ENCODE measurements around the gene ADAM12.

ADAM12 gene

GRCh38 chr10:126097558-126098225, 290.6 kb downstream of the ADAM12 start:
- DNase-seq (no peak), ATAC-seq (no peak)
- Mint-ChIP-seq H3K27ac (no peak overlapping the region), H3K27me3 (no peaks in the 10 kb centered on the region), H3K4me3 (no peak overlapping the region), H3K4me1 (no peaks in the 10 kb centered on the region), H3K9me3 (no peaks in the 10 kb centered on the region)

DNA sequence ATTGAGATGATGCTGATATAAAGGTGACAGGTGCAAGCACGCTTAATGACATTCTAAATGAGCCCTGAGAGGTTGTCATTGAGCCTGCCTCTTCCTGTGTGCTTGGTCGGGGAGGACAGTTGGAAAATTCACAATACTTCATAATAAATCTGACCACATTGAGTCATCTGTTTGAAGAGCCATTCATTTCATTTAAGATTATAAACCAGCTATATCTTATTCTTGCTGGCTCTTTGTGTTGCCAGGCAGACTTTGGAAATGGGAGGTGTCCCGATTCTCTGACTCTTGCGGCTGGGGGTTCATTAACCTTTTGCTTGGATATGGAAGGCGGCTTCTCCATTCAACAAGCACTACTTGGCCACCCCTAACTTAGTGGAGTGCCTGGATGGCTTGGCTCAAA, 293.7 kb downstream of the ADAM12 start:
- no peaks in the 10 kb centered on the region for H3K9me3 Mint-ChIP-seq
- H3K27ac Mint-ChIP-seq: no peak overlapping the region
- ATAC-seq (no peak), DNase-seq (no peak)
- H3K4me3 Mint-ChIP-seq: no peak overlapping the region
- no peaks in the 10 kb centered on the region for H3K27me3 Mint-ChIP-seq
- no peaks in the 10 kb centered on the region for H3K4me1 Mint-ChIP-seq

- no peaks in the 10 kb centered on the region for H3K4me1 Mint-ChIP-seq
- no peaks in the 10 kb centered on the region for H3K9me3 Mint-ChIP-seq
- H3K4me3 Mint-ChIP-seq: no peak overlapping the region
- no peaks in the 10 kb centered on the region for H3K27me3 Mint-ChIP-seq
- ATAC-seq (no peak), DNase-seq (no peak)
- H3K27ac Mint-ChIP-seq: no peak overlapping the region
Measured at GRCh38 chr10:126092366-126093215, 295.7 kb downstream of the ADAM12 start.

GRCh38 chr10:126090911-126091728, 297.2 kb downstream of the ADAM12 start:
- Mint-ChIP-seq H3K27me3 (no peaks in the 10 kb centered on the region), H3K4me3 (no peak overlapping the region), H3K4me1 (no peaks in the 10 kb centered on the region), H3K27ac (no peak overlapping the region), H3K9me3 (no peaks in the 10 kb centered on the region)
- no peak for DNase-seq
- no peak for ATAC-seq

DNA sequence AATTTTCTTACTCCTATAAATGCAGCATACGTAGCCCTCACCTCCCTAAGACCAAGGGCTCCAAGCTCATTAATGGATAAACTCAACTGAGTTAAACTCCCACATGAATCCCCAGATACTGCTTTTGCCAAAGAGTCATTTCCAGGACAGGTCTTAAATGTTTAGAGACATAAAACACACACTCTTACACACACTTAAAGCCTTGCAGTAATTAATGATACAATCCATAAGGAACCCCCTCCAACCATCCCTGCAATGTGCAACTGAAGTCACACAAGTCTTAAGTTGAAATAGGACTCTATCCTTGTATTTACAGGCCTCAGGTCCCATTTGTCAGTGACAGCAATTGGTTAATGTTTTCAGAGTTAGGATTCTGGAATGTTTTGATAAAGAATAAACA, 297.8 kb downstream of the ADAM12 start:
- no peaks in the 10 kb centered on the region for H3K4me1 Mint-ChIP-seq
- no peaks in the 10 kb centered on the region for H3K9me3 Mint-ChIP-seq
- DNase-seq (no peak), ATAC-seq (no peak)
- H3K27me3 Mint-ChIP-seq: no peaks in the 10 kb centered on the region
- no peak overlapping the region for H3K4me3 Mint-ChIP-seq
- H3K27ac Mint-ChIP-seq: no peak overlapping the region

DNA sequence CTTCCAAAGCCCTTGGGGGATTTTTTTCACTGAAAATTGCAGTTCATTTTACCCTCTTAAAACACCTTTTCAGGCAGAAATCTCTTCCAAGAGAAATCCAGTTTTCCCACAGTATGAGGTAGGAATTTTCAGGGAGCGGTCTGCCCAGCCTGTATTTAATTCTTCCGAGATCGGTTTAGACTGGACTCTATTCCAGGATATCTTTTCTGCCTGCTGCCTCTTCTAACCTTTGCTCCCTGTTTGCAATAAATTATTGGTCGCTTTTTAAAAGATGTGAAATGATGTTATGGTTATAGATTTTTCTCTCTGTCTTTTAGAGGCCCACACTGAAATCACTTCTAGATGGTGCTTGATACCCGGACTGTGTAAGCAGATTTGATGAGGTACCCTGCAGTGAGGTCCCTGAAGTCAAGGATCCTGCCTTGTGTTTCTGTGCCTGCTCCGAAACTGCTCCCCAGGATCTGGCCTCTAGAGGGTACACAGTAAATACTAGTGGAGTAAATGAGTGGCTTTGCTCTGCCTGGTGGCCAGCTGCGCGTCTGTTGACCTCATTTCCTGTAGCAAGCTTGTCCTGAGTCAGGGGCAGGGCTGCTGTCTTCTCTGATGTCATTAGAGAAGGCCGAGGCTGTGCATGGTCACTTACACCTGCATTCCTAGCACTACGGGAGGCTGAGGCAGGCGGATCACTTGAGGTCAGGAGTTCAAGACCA, 300.3 kb downstream of the ADAM12 start:
- Mint-ChIP-seq H3K27me3 (no peaks in the 10 kb centered on the region), H3K4me3 (no peak overlapping the region), H3K4me1 (no peaks in the 10 kb centered on the region), H3K27ac (no peak overlapping the region), H3K9me3 (no peaks in the 10 kb centered on the region)
- DNase-seq (no peak), ATAC-seq (no peak)

- ATAC-seq (no peak), DNase-seq (no peak)
- Mint-ChIP-seq H3K27me3 (no peaks in the 10 kb centered on the region), H3K4me1 (no peaks in the 10 kb centered on the region), H3K9me3 (no peaks in the 10 kb centered on the region), H3K4me3 (no peak overlapping the region), H3K27ac (no peak overlapping the region)
Measured at GRCh38 chr10:126087153-126087680, 301.1 kb downstream of the ADAM12 start.

GRCh38 chr10:126085806-126086205, 302.5 kb downstream of the ADAM12 start:
- no peaks in the 10 kb centered on the region for H3K27me3 Mint-ChIP-seq
- H3K4me3 Mint-ChIP-seq: no peak overlapping the region
- no peaks in the 10 kb centered on the region for H3K9me3 Mint-ChIP-seq
- ATAC-seq (no peak), DNase-seq (no peak)
- no peaks in the 10 kb centered on the region for H3K4me1 Mint-ChIP-seq
- no peak overlapping the region for H3K27ac Mint-ChIP-seq

- H3K4me3 Mint-ChIP-seq: no peak overlapping the region
- H3K4me1 Mint-ChIP-seq: no peaks in the 10 kb centered on the region
- H3K27ac Mint-ChIP-seq: no peak overlapping the region
- H3K9me3 Mint-ChIP-seq: no peaks in the 10 kb centered on the region
- ATAC-seq (no peak), DNase-seq (no peak)
- peaks cover 4% of the 10 kb centered on the region for H3K27me3 Mint-ChIP-seq
Measured at GRCh38 chr10:126084369-126084768, 303.9 kb downstream of the ADAM12 start.

DNA sequence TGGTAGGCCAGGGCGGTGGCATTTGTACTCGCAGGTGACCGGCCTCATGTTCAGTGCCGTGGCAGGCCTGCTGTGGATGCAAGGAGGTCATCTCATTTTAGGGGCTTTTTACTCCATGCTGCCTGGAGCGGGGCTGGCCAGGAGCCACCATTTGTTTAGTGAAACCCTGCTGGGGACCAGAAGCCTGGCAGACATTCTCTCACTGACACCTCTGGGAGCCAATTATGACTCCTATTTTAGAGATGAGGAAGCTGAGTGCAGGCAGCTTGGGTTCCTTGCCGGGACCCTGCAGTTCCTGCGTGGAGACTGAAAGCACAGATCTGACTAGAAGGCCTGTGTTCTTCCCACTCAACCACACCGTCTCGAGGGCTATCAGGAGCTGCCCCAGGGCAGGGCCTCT, 305.3 kb downstream of the ADAM12 start:
- Mint-ChIP-seq H3K4me1 (no peaks in the 10 kb centered on the region), H3K27me3 (peaks cover 8% of the 10 kb centered on the region), H3K27ac (no peak overlapping the region), H3K4me3 (no peak overlapping the region), H3K9me3 (no peaks in the 10 kb centered on the region)
- ATAC-seq (no peak), DNase-seq (no peak)

GRCh38 chr10:126081841-126082466, 306.3 kb downstream of the ADAM12 start:
- Mint-ChIP-seq H3K27ac (no peak overlapping the region), H3K4me3 (no peak overlapping the region), H3K9me3 (no peaks in the 10 kb centered on the region), H3K27me3 (peaks cover 8% of the 10 kb centered on the region), H3K4me1 (no peaks in the 10 kb centered on the region)
- no peak for ATAC-seq
- DNase-seq: no peak

- ATAC-seq: no peak
- no peak overlapping the region for H3K27ac Mint-ChIP-seq
- DNase-seq: no peak
- H3K27me3 Mint-ChIP-seq: peaks cover 8% of the 10 kb centered on the region
- no peaks in the 10 kb centered on the region for H3K9me3 Mint-ChIP-seq
- H3K4me3 Mint-ChIP-seq: no peak overlapping the region
- no peaks in the 10 kb centered on the region for H3K4me1 Mint-ChIP-seq
Measured at GRCh38 chr10:126080879-126081411, 307.3 kb downstream of the ADAM12 start.

DNA sequence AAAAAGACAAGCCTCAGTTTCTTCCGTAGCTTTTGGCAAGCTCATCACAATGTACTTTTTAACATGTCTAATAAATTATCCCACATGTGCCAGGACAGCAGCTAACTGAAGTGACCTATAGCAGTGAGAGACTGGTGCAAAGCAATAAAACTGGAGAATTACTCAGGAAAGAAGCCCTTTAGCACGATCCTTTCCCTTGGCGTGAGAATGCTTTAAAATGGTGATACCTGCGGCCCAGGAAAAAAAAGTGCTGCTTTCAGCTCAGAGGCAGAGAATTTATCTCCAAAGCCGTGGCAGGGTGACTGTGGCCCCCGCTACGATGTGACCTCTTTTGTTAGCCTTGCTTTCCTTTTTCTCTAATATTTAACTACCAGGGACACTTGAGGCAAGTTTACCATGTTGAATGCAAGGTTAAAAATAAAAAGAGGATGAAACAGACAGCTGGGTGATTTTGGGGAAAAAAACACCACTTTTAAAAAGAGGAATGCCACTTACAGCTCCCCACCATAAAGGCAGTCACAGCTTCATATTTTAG, 307.9 kb downstream of the ADAM12 start:
- Mint-ChIP-seq H3K27ac (no peak overlapping the region), H3K4me3 (no peak overlapping the region), H3K4me1 (no peaks in the 10 kb centered on the region), H3K9me3 (no peaks in the 10 kb centered on the region), H3K27me3 (peaks cover 8% of the 10 kb centered on the region)
- DNase-seq (no peak), ATAC-seq (no peak)

- DNase-seq: no peak
- Mint-ChIP-seq H3K27me3 (peaks cover 8% of the 10 kb centered on the region), H3K4me3 (no peak overlapping the region), H3K27ac (no peak overlapping the region), H3K4me1 (no peaks in the 10 kb centered on the region), H3K9me3 (no peaks in the 10 kb centered on the region)
- ATAC-seq: no peak
Measured at GRCh38 chr10:126075009-126075408, 313.3 kb downstream of the ADAM12 start.

Data from stimulated activated naive CD8-positive, alpha-beta T cell treated with anti-CD3 and anti-CD28 coated beads, Interleukin-15, amount 100 ng/mL, for 72 hours (primary cell).